CD14-positive monocyte (primary cell): Measurements from ENCODE around the gene CADM4. TPM values are rescaled to one million over a fixed set of nuclear protein-coding genes. Genes with fewer than 3 reads are reported as not detected.

Source experiments
- DNase-seq, 3 donors: peaks; one replicate each; pipeline ENCODE4 v3.0.0-alpha.2; 2011 to 2022
- H2AFZ ChIP-seq: 2 replicates; pipeline ENCODE4 v1.6.0; 2012; ENCODE audit warnings: mild to moderate bottlenecking, low read depth, low read length, inconsistent platforms; ENCODE audit not compliant: insufficient read depth, poor library complexity, severe bottlenecking
- H3K27ac ChIP-seq, 2 donors: 1 replicate in 1 of 2; 2 replicates in 1 of 2; pipeline ENCODE4 v1.5.1; 2012 to 2013; ENCODE audit warnings: low read length in 2 of 2, control low read depth in 1 of 2, inconsistent platforms in 1 of 2, low read depth in 1 of 2, mild to moderate bottlenecking in 1 of 2
- H3K27me3 ChIP-seq, 2 donors: one replicate each; pipeline versions ENCODE4 v1.6.0 to v1.6.1; 2011 to 2013; ENCODE audit warnings: low read length in 2 of 2; ENCODE audit not compliant: control insufficient read depth in 2 of 2, insufficient read depth in 2 of 2
- H3K36me3 ChIP-seq, 2 donors: replicated peaks in 1 of 2; 1 replicate in 1 of 2; 2 replicates in 1 of 2; pipeline versions ENCODE4 v1.5.1 to v1.6.1; 2012 to 2013; ENCODE audit warnings: low read length in 2 of 2, control low read depth in 1 of 2, inconsistent platforms in 1 of 2, mild to moderate bottlenecking in 1 of 2; ENCODE audit not compliant: insufficient read depth in 2 of 2, control insufficient read depth in 1 of 2
- H3K4me1 ChIP-seq, 2 donors: 1 replicate in 1 of 2; 2 replicates in 1 of 2; pipeline versions ENCODE4 v1.5.1 to v1.6.1; 2012 to 2013; ENCODE audit warnings: low read length in 2 of 2, control low read depth in 1 of 2, inconsistent platforms in 1 of 2, mild to moderate bottlenecking in 1 of 2, moderate library complexity in 1 of 2; ENCODE audit not compliant: insufficient read depth in 2 of 2, control insufficient read depth in 1 of 2
- H3K4me2 ChIP-seq: replicated peaks from 2 replicates; pipeline ENCODE3; 2012; ENCODE audit warnings: low read length, moderate library complexity, mild to moderate bottlenecking; ENCODE audit not compliant: poor library complexity, severe bottlenecking; ENCODE audit errors: extremely low read depth
- H3K4me3 ChIP-seq, 3 experiments: fragments of 200-600 bp in 1 of 3; sonication (generic) in 1 of 3; replicated peaks in 1 of 3; 1 replicate in 2 of 3; 2 replicates in 1 of 3; pipeline ENCODE4 v1.5.1; 2011 to 2013; ENCODE audit warnings: low read length in 3 of 3, mild to moderate bottlenecking in 3 of 3, control low read depth in 2 of 3, low read depth in 2 of 3, inconsistent platforms in 1 of 3, moderate library complexity in 1 of 3
- H3K79me2 ChIP-seq: 2 replicates; pipeline ENCODE4 v1.6.0; 2012; ENCODE audit warnings: mild to moderate bottlenecking, control low read depth, inconsistent platforms, low read length, moderate library complexity; ENCODE audit not compliant: insufficient read depth
- H3K9ac ChIP-seq: 2 replicates; pipeline ENCODE4 v1.6.0; 2017; ENCODE audit warnings: low read length, mild to moderate bottlenecking; ENCODE audit not compliant: insufficient read depth, poor library complexity, severe bottlenecking
- H3K9me3 ChIP-seq, 2 donors: replicated peaks in 1 of 2; 1 replicate in 1 of 2; 2 replicates in 1 of 2; pipeline versions ENCODE4 v1.5.1 to v1.6.1; 2012 to 2013; ENCODE audit warnings: low read length in 2 of 2, control low read depth in 1 of 2; ENCODE audit not compliant: control insufficient read depth in 1 of 2, insufficient read depth in 1 of 2
- H4K20me1 ChIP-seq: 2 replicates; pipeline ENCODE4 v1.6.0; 2012; ENCODE audit warnings: mild to moderate bottlenecking, low read length, control low read depth, moderate library complexity; ENCODE audit not compliant: insufficient read depth
- H3K27ac Mint-ChIP-seq, 7 donors: one replicate each; pipeline ENCODE4 v1.8.0; 2020; ENCODE audit warnings: mild to moderate bottlenecking in 7 of 7, mixed read lengths in 7 of 7, moderate library complexity in 6 of 7, inconsistent platforms in 2 of 7
- H3K27me3 Mint-ChIP-seq, 3 donors: one replicate each; pipeline ENCODE4 v1.8.0; 2021 to 2022; ENCODE audit warnings: low read depth in 3 of 3, mild to moderate bottlenecking in 3 of 3, mixed read lengths in 3 of 3, moderate library complexity in 3 of 3, inconsistent platforms in 1 of 3
- H3K36me3 Mint-ChIP-seq, 2 donors: one replicate each; pipeline ENCODE4 v1.8.0; 2020; ENCODE audit warnings: mixed read lengths in 2 of 2, inconsistent platforms in 1 of 2, mild to moderate bottlenecking in 1 of 2
- H3K4me1 Mint-ChIP-seq: one replicate; pipeline ENCODE4 v1.8.0; 2020; ENCODE audit warnings: mild to moderate bottlenecking, mixed read lengths
- H3K4me3 Mint-ChIP-seq, 2 donors: one replicate each; pipeline ENCODE4 v1.8.0; 2020; ENCODE audit warnings: mild to moderate bottlenecking in 2 of 2, mixed read lengths in 2 of 2, moderate library complexity in 1 of 2
- H3K9me3 Mint-ChIP-seq, 7 donors: one replicate each; pipeline ENCODE4 v1.8.0; 2020 to 2022; ENCODE audit warnings: mixed read lengths in 7 of 7, mild to moderate bottlenecking in 6 of 7, moderate library complexity in 6 of 7, inconsistent platforms in 2 of 7
- CTCF ChIP-seq: fragments of 200-600 bp; IDR thresholded peaks from one replicate; pipeline ENCODE4 v1.8.0; 2022; ENCODE audit warnings: antibody characterized with exemption, mild to moderate bottlenecking
- WGBS: methylation state at CpG from one replicate; pipeline ENCODE4 v1.1.5; 2013; ENCODE audit warnings: missing lambda C conversion rate; ENCODE audit not compliant: insufficient coverage; 5-methylcytosine and 5-hydroxymethylcytosine counted together
- intact Hi-C, 2 donors: fragments of 100-400 bp; cut with micrococcal nuclease; formaldehyde crosslinking; loops; one replicate each; pipeline versions ENCODE4 v1.15.0 to v1.15.1; 2023
- polyA plus RNA-seq, 3 donors: library from polyadenylated mRNA; depleted of rRNA in 1 of 3; unstranded in 2 of 3; stranded (reverse) in 1 of 3; fragments of 300-500 nt in 2 of 3; fragments of >200 nt in 1 of 3; fragmentation: Illumina TruSeq in 2 of 3; gene quantifications; 1 replicate in 2 of 3; 2 replicates in 1 of 3; pipeline ENCODE4 v1.2.3, GENCODE V29; 2012 to 2021

The CADM4 gene
- polyA plus RNA-seq, 3 donors = 0.10 to 0.91 (median 0.31) TPM

GRCh38 chr19:43597876-43598275 is 41.8 kb downstream of the CADM4 start:
- H4K20me1 ChIP-seq = peaks cover 12% of the 10 kb centered on the region
- H3K79me2 ChIP-seq = peaks cover 35% of the 10 kb centered on the region
- no peaks in the 10 kb centered on the region for H3K9me3 ChIP-seq
- Mint-ChIP-seq H3K4me3 (no peak overlapping the region), H3K27ac (peak overlapping the region; percentile 71 to 99 (median 98)), H3K27me3 (no peaks in the 10 kb centered on the region), H3K4me1 (peaks cover 27% of the 10 kb centered on the region), H3K36me3 (peaks cover 38 to 47% of the 10 kb centered on the region in 2 donors), H3K9me3 (no peaks in the 10 kb centered on the region)
- no peak for TF ChIP-seq CTCF
- no peaks in the 10 kb centered on the region for H3K27me3 ChIP-seq
- no peak overlapping the region for H2AFZ ChIP-seq
- H3K4me1 ChIP-seq = peaks cover 31 to 35% of the 10 kb centered on the region in 2 donors
- peak overlapping the region in 1 of 2 donors; percentile 99 for H3K27ac ChIP-seq
- peaks cover 32 to 60% of the 10 kb centered on the region in 2 donors for H3K36me3 ChIP-seq
- no peak for DNase-seq
- H3K9ac ChIP-seq = no peak overlapping the region
- WGBS = 28% methylated on average over 5 of the region's 5 CpGs
- H3K4me3 ChIP-seq = peak overlapping the region in 1 of 3 experiments; percentile 91
- intact Hi-C loops = loop anchor here in 1 of 2 donors (2.0 to 10.0 kb wide), 2 partner anchors 21 to 63 kb away; partner anchors contain the start of genes ZNF428 and ZNF575
- peak overlapping the region; percentile 92 for H3K4me2 ChIP-seq

GRCh38 chr19:43596842-43597461 is 42.7 kb downstream of the CADM4 start:
- H3K9me3 Mint-ChIP-seq = no peaks in the 10 kb centered on the region
- H3K4me2 ChIP-seq = peak overlapping the region; percentile 92
- H3K9me3 ChIP-seq = no peaks in the 10 kb centered on the region
- H3K79me2 ChIP-seq = peaks cover 35% of the 10 kb centered on the region
- H3K27ac ChIP-seq = peak overlapping the region; percentile 93 to 99
- TF ChIP-seq CTCF = no peak
- peak overlapping the region; percentile 71 to 91 (median 73) for H3K4me3 ChIP-seq
- peak overlapping the region; percentile 98 to 100 (median 99) for H3K27ac Mint-ChIP-seq
- WGBS = 8% methylated on average over 3 of the region's 7 CpGs
- H2AFZ ChIP-seq = peak overlapping the region; percentile 87
- H3K27me3 ChIP-seq = no peaks in the 10 kb centered on the region
- DNase-seq = no peak
- no peaks in the 10 kb centered on the region for H3K27me3 Mint-ChIP-seq
- peak overlapping the region; percentile 98 for H3K4me3 Mint-ChIP-seq
- peaks cover 27% of the 10 kb centered on the region for H3K4me1 Mint-ChIP-seq
- peaks cover 31 to 35% of the 10 kb centered on the region in 2 donors for H3K4me1 ChIP-seq
- peak overlapping the region; percentile 94 for H3K9ac ChIP-seq
- peaks cover 38 to 49% of the 10 kb centered on the region in 2 donors for H3K36me3 Mint-ChIP-seq
- intact Hi-C loops = loop anchor here (1.0 to 10.0 kb wide), 4 partner anchors 22 to 64 kb away; partner anchors contain the start of genes PINLYP (in 2 of the 2), XRCC1 (in 2 of the 2), ZNF575 (in 2 of the 2) and ZNF428 (in 1 of the 2)
- H4K20me1 ChIP-seq = peaks cover 12% of the 10 kb centered on the region
- peaks cover 38 to 60% of the 10 kb centered on the region in 2 donors for H3K36me3 ChIP-seq
